Bronchial epithelial cell (primary cell): ENCODE measurements around the gene PRKACA. TPM values are rescaled to one million over a fixed set of nuclear protein-coding genes. Genes with fewer than 3 reads are reported as not detected.

ENCODE experiments used
- DNase-seq: peaks from one replicate; pipeline ENCODE4 v3.0.0-alpha.2; 2010; ENCODE audit warnings: low read depth
- FAIRE-seq: peaks from 2 replicates; lab custom pipeline; 2011; peaks lifted over from hg19 to GRCh38; lab: Jason Lieb, UNC
- H3K27me3 ChIP-seq: 2 replicates; pipeline ENCODE4 v1.5.1; 2011; ENCODE audit warnings: low read length; ENCODE audit not compliant: control insufficient read depth, insufficient read depth
- H3K36me3 ChIP-seq: 2 replicates; pipeline ENCODE4 v1.5.1; 2011; ENCODE audit warnings: low read length; ENCODE audit not compliant: control insufficient read depth, insufficient read depth
- H3K4me3 ChIP-seq: 2 replicates; pipeline ENCODE4 v1.5.1; 2011; ENCODE audit warnings: mild to moderate bottlenecking, low read depth, low read length, control low read depth
- total RNA-seq: library from RNA; depleted of rRNA; stranded (reverse); fragments of >200 nt; gene quantifications from 2 replicates; pipeline ENCODE4 v1.2.1, GENCODE V29; 2014
- TF ChIP-seq, protein P1 (sequence below): IDR thresholded peaks from 2 replicates; pipeline ENCODE4 v1.5.1; 2011; ENCODE audit warnings: mild to moderate bottlenecking, moderate library complexity, low read length, control low read depth, inconsistent platforms; ENCODE audit not compliant: insufficient read depth, severe bottlenecking

The PRKACA gene
- total RNA-seq, 1 donor from 2014 or later = 13.7 TPM

DNA sequence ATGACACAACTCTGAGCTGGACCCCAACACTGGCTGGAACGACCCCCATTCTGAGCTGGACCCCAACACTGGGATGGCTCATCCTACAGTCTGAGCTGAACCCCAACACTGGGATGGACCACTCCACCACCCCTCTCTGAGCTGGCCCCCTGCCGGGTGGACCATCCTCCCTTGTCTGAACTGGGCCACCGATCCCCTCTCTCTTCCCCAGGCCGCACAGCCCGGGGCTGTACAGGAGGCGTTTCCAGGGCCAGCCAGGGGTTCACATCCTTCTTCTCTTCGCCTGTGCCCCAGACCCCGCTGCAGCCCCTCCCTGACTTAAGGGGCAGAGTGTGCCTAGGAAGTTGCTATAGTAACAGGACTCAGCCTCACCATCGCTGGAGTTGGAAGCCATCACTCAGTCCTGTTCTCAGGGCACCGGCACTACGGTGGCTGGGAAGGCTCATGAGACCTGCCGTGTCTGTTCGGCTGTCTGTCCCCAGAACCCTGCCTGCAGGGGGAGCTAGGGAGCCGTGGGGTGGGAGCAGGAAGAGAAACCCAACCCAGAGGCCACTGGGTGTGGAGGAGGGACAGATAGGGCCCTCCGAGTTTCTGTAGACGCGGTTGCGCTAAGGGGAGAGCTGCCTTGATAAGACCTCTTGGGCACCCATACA lies 3.7 kb downstream of the PRKACA start:
- TF ChIP-seq, protein P1, sequence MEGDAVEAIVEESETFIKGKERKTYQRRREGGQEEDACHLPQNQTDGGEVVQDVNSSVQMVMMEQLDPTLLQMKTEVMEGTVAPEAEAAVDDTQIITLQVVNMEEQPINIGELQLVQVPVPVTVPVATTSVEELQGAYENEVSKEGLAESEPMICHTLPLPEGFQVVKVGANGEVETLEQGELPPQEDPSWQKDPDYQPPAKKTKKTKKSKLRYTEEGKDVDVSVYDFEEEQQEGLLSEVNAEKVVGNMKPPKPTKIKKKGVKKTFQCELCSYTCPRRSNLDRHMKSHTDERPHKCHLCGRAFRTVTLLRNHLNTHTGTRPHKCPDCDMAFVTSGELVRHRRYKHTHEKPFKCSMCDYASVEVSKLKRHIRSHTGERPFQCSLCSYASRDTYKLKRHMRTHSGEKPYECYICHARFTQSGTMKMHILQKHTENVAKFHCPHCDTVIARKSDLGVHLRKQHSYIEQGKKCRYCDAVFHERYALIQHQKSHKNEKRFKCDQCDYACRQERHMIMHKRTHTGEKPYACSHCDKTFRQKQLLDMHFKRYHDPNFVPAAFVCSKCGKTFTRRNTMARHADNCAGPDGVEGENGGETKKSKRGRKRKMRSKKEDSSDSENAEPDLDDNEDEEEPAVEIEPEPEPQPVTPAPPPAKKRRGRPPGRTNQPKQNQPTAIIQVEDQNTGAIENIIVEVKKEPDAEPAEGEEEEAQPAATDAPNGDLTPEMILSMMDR = peak; percentile 35
- no peaks in the 10 kb centered on the region for H3K27me3 ChIP-seq
- H3K36me3 ChIP-seq = no peaks in the 10 kb centered on the region
- no peak overlapping the region for H3K4me3 ChIP-seq
- FAIRE-seq = no peak
- DNase-seq = no peak

DNA sequence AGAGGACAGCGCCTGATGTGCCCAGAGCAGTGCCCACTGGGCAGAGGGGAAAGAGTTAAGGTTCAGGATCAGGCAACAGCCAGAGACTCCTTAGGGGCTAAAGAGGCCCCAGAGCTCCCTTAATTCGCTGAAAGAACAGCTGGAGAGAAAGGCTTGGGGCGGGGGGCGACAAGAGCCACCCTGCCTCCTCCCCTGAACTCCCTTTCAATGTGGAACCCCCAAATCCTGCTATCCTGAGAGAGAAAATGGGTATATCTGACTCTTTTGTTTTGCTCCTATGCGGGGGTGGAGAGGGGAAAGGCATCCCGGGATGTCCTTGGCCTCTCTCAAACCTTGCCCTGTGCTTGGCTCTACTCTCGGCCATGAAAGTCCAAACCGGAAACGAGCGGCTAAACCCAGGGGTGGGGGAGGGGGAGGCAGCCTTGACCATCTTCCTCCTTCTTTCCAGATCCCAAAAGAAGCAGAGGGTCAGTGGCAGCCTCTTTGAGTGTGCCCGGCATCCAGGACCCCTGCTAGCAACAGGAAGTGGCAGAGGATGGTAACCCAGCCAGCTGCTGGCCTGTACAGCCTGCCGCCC lies 4.7 kb downstream of the PRKACA start:
- FAIRE-seq = no peak

DNA sequence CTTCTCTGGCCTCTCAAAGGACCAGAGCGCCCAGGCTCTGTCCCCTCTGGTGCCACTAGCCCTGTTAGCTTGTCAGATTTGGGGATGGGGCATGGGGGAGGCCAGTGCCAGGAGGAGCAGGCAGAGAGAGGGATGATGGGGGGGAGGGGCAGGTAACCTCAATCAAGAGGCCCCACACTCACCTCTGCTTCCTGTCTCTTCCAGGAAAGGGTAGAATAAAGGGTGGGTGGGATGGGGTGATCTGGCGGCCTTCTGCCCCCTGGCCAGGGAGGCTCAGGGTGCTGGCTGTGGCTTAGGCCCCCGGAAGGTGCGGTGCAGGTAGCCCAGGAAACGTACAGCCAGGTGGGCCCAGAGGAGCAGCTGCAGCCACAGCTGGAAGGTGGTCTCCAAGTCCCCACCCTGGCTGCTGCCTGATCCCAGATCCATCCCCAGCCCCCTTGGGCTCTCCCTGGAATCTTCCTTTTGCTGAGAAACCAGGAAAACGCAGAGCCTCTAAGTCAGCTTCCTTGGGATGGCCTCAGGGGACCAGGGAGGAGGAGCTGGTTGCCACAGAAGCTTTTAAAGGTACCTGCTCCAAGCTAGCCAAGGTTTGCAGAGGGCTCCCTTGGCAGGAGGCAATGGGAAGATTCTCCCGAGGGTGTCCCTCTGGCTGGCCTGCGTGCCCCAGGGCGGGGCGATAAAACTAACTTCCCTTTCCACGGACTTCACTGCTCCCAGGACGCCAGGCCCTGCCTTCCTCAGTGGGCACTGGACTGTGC lies 5.3 kb downstream of the PRKACA start:
- FAIRE-seq = no peak
- TF ChIP-seq, protein P1 = no peak
- H3K36me3 ChIP-seq = no peaks in the 10 kb centered on the region
- H3K4me3 ChIP-seq = no peak overlapping the region
- no peaks in the 10 kb centered on the region for H3K27me3 ChIP-seq
- DNase-seq = no peak

More for the DNA sequence above, 4.7 kb downstream of the PRKACA start:
- Histone ChIP-seq H3K27me3 (no peaks in the 10 kb centered on the region), H3K4me3 (no peak overlapping the region), H3K36me3 (no peaks in the 10 kb centered on the region)
- no peak for DNase-seq
- TF ChIP-seq, protein P1 = no peak

DNA sequence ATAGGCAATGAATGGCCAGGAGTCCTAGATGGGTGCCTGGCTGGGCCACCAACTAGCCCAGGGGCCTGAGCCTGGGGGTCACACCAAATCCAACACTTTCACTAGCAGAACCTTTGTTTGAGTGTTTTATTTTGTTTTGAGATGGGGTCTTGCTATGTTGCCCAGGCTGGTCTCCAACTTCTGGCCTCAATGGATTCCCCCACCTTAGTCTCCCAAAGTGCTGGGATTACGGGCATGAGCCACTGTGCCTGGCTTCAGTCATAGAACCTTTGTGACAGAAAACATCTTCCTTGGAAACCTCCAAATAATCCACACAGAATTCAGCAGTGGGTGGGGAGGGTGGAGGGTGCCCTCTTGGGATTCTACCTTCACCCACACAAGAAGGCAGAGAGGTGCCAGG lies 6.1 kb downstream of the PRKACA start:
- FAIRE-seq (no peak), DNase-seq (no peak)
- Histone ChIP-seq H3K4me3 (no peak overlapping the region), H3K36me3 (peaks cover 2% of the 10 kb centered on the region), H3K27me3 (no peaks in the 10 kb centered on the region)
- TF ChIP-seq, protein P1 = no peak

DNA sequence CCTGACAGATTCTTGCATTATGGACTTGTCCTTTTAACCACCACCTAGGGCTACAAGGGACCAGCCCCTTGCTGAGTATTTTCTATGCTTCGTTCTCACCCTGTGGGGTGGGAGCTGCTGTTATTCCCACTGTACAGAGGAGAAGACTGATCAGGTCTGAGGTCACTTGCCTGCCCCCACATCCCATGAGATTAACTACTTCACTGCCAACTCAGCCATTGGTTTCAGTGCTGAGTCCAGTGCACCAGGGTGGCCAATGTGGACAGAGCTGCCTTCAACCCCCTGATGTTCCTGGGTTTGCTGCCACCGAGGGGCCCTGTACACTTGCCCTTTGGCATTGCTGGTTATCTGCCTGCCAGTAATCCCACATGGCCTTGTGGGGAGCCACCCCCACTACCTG lies 6.9 kb downstream of the PRKACA start:
- no peaks in the 10 kb centered on the region for H3K27me3 ChIP-seq
- TF ChIP-seq, protein P1 = no peak
- H3K4me3 ChIP-seq = no peak overlapping the region
- peaks cover 2% of the 10 kb centered on the region for H3K36me3 ChIP-seq
- FAIRE-seq (no peak), DNase-seq (no peak)
